ENCODE results near the gene GABPA. TPM values are rescaled to one million over a fixed set of nuclear protein-coding genes. Genes with fewer than 3 reads are reported as not detected.

Gene GABPA
- total RNA-seq, 1 experiment from 2014 or later, result 20.4 TPM

DNA sequence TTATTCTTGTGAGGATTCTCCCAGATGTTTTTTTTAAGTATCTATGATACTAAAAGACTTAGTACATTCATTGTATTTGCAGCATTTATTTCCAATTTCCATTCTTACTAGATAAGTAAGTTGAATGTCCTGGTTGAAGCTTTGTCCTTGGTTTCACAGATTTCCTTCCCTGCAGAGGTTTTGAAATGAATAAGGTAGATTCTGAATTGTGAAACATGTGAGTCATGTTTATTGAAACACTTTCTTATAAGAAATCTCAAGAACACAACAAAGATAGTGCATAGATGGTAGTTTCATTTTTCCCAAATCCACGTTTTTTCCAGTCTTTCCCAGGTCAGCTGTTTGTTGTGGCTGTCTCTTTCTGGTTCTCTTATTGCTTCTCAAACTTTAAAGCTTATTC is 24.8 kb downstream of the GABPA start:
- Mint-ChIP-seq H3K4me1 (no peaks in the 10 kb centered on the region), H3K9me3 (no peaks in the 10 kb centered on the region), H3K27me3 (ENCODE audit: low read depth) (no peaks in the 10 kb centered on the region), H3K36me3 (ENCODE audit: insufficient read depth in 1 of 3, low read depth in 3 of 3) (peaks cover 6 to 54% (median 49%) of the 10 kb centered on the region in 3 experiments; a peak in 5 of 7 replicates), H3K27ac (no peak overlapping the region), H3K4me3 (no peak overlapping the region)
- Histone ChIP-seq H3K4me1 (ENCODE audit: insufficient read depth, low read length) (no peaks in the 10 kb centered on the region), H3K56ac (ENCODE audit: insufficient read length, low read depth, low read length) (no peak overlapping the region), H3K4me2 (ENCODE audit: insufficient read depth, insufficient read length, low read length) (no peak overlapping the region), H2BK20ac (ENCODE audit: low read depth, low read length, poor library complexity, severe bottlenecking) (no peak overlapping the region), H3K79me1 (ENCODE audit: insufficient read depth, low read depth, low read length, poor library complexity, severe bottlenecking) (no peaks in the 10 kb centered on the region), H3K9me3 (ENCODE audit: control insufficient read depth, low read depth, low read length) (no peaks in the 10 kb centered on the region), H2BK12ac (ENCODE audit: insufficient read length, low read depth, low read length) (no peak overlapping the region), H3K14ac (ENCODE audit: insufficient read depth, low read length) (no peak overlapping the region), H4K20me1 (ENCODE audit: control insufficient read depth, insufficient read depth, insufficient read length) (no peaks in the 10 kb centered on the region), H3K27ac (ENCODE audit: insufficient read length, low read depth, low read length) (no peak overlapping the region), H4K91ac (ENCODE audit: insufficient read length, low read depth, low read length) (no peak overlapping the region), H3K4ac (ENCODE audit: low read depth, low read length) (no peak overlapping the region), H2AK5ac (ENCODE audit: insufficient read length, low read length) (no peak overlapping the region), H3K27me3 (ENCODE audit: insufficient read depth, low read length) (no peaks in the 10 kb centered on the region), H3K79me2 (ENCODE audit: insufficient read depth, low read length) (no peaks in the 10 kb centered on the region), H4K8ac (replicated peaks; ENCODE audit: insufficient read length, low read depth, low read length) (no peak overlapping the region), H3K23me2 (ENCODE audit: insufficient read length, low read depth, low read length, poor library complexity, severe bottlenecking) (no peaks in the 10 kb centered on the region), H2AFZ (ENCODE audit: low read length) (no peak overlapping the region), H3K18ac (ENCODE audit: insufficient read length, low read depth, low read length) (no peak overlapping the region), H2BK5ac (ENCODE audit: insufficient read length, low read length) (no peak overlapping the region), H3K23ac (ENCODE audit: insufficient read length, low read depth, low read length) (no peak overlapping the region), H4K5ac (ENCODE audit: insufficient read length, low read depth, low read length) (no peak overlapping the region), H3K9ac (ENCODE audit: extremely low read depth, insufficient read length, low read length) (no peak overlapping the region), H2BK120ac (ENCODE audit: low read depth, low read length, poor library complexity, severe bottlenecking) (no peak overlapping the region), H2BK15ac (ENCODE audit: low read depth, low read length) (no peak overlapping the region), H3T11ph (ENCODE audit: low read length) (no peak overlapping the region)
- no peak for DNase-seq
- no CpG with 5 or more reads among the region's 1 CpG for WGBS (ENCODE audit: extremely low coverage, insufficient read length, low lambda C conversion rate)
- TF ChIP-seq, protein P1, sequence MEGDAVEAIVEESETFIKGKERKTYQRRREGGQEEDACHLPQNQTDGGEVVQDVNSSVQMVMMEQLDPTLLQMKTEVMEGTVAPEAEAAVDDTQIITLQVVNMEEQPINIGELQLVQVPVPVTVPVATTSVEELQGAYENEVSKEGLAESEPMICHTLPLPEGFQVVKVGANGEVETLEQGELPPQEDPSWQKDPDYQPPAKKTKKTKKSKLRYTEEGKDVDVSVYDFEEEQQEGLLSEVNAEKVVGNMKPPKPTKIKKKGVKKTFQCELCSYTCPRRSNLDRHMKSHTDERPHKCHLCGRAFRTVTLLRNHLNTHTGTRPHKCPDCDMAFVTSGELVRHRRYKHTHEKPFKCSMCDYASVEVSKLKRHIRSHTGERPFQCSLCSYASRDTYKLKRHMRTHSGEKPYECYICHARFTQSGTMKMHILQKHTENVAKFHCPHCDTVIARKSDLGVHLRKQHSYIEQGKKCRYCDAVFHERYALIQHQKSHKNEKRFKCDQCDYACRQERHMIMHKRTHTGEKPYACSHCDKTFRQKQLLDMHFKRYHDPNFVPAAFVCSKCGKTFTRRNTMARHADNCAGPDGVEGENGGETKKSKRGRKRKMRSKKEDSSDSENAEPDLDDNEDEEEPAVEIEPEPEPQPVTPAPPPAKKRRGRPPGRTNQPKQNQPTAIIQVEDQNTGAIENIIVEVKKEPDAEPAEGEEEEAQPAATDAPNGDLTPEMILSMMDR (conservative IDR thresholded peaks at IDR 0.05), result no peak

All from H9 (cell line).